Measurements from ENCODE around the gene STAB1.

- TF ChIP-seq, protein P1, sequence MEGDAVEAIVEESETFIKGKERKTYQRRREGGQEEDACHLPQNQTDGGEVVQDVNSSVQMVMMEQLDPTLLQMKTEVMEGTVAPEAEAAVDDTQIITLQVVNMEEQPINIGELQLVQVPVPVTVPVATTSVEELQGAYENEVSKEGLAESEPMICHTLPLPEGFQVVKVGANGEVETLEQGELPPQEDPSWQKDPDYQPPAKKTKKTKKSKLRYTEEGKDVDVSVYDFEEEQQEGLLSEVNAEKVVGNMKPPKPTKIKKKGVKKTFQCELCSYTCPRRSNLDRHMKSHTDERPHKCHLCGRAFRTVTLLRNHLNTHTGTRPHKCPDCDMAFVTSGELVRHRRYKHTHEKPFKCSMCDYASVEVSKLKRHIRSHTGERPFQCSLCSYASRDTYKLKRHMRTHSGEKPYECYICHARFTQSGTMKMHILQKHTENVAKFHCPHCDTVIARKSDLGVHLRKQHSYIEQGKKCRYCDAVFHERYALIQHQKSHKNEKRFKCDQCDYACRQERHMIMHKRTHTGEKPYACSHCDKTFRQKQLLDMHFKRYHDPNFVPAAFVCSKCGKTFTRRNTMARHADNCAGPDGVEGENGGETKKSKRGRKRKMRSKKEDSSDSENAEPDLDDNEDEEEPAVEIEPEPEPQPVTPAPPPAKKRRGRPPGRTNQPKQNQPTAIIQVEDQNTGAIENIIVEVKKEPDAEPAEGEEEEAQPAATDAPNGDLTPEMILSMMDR (IDR thresholded peaks at IDR 0.05), result no peak
- TF ChIP-seq EP300 (IDR thresholded peaks at IDR 0.05) (no peak), POLR2A (IDR thresholded peaks at IDR 0.05; ENCODE audit: low read depth) (no peak)
Observed at GRCh38 chr3:52534281-52535183, 39.4 kb downstream of the STAB1 start.
